NCI-H2227 (cell line): ENCODE results near the gene PLEKHA6.

Source experiments
- DNase-seq: peaks from one replicate; lab custom pipeline; 2025; ENCODE audit not compliant: unreplicated experiment; lab: John Stamatoyannopoulos, UW

The PLEKHA6 gene

GRCh38 chr1:204221271-204221670, 138.5 kb downstream of the PLEKHA6 start:
- no peak for DNase-seq

- DNase-seq = no peak
Observed at GRCh38 chr1:204219971-204220616, 139.6 kb downstream of the PLEKHA6 start.

DNA sequence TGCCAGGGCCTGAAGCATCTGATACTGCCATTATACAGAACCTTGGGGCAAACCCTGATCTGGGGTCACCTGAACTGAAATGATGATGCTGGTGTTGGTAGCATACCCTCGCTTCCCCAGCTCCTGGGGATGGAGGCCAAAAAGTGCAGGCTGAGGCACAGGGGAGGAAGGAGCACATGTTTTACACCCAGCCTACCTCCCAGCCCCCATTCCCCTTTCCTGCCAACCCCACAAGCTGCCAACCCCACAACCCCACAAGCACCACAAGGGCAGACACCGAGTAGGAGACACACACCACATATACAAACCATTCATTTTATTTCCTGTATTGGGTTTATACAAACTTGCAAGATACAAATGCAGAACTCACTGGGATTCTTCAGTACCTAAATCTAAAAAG, 141.2 kb downstream of the PLEKHA6 start:
- DNase-seq = no peak

- no peak for DNase-seq
Observed at GRCh38 chr1:204217648-204218000, 142.1 kb downstream of the PLEKHA6 start.

DNA sequence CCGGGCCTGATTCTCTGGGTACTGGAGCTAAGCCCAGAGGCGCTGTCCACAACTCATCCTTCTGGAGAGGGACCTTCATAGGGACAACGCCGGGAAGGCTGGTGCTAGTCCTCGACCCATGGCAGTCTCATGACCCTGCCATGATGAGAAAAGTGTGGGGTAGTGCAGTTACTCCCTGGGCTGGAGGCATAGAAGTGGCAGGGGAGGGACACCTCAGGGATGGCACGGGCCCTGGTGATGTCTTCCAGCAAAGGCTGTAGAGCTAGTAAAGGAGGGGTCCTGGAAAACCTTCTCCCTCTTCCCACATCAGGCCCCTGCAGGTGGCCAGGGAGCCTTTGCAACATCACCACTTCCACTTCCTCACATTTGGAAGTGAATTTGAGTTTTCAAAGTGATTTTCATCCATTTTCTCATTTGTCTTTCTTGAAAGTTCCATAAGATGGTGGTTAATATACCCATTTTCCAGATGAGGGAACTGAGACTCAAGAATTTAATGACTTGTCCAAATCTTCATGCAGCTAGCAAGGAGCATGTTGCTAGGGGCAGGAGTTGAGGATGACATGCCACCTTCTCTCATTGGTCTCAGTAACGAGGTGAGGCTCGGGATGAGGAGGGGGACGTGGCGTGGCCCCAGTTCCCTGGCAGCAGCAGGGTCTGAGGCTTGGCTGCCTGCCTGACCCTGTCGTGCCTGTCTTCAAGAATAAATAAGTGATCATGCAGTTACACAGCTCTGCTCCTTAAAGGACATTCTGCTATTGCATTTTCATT, 142.7 kb downstream of the PLEKHA6 start:
- no peak for DNase-seq

DNA sequence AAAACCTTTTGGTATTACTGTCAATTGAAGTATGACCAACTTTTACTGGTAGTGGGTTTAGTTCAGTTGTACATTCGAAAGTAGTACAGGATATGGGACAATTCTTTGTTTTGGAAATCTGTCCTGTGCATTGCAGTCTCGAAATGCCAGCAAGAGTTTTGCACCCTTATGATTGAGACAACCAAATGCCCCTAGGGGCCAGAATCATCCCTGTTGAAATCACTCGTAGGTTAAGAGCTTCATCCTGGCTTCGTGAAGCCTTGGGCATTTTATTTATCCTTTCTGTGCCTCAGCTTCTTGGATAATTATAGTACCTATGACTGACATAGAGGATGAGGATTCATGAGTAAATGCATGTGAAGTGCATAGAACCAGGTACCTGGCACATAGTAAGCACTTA, 143.5 kb downstream of the PLEKHA6 start:
- no peak for DNase-seq

DNA sequence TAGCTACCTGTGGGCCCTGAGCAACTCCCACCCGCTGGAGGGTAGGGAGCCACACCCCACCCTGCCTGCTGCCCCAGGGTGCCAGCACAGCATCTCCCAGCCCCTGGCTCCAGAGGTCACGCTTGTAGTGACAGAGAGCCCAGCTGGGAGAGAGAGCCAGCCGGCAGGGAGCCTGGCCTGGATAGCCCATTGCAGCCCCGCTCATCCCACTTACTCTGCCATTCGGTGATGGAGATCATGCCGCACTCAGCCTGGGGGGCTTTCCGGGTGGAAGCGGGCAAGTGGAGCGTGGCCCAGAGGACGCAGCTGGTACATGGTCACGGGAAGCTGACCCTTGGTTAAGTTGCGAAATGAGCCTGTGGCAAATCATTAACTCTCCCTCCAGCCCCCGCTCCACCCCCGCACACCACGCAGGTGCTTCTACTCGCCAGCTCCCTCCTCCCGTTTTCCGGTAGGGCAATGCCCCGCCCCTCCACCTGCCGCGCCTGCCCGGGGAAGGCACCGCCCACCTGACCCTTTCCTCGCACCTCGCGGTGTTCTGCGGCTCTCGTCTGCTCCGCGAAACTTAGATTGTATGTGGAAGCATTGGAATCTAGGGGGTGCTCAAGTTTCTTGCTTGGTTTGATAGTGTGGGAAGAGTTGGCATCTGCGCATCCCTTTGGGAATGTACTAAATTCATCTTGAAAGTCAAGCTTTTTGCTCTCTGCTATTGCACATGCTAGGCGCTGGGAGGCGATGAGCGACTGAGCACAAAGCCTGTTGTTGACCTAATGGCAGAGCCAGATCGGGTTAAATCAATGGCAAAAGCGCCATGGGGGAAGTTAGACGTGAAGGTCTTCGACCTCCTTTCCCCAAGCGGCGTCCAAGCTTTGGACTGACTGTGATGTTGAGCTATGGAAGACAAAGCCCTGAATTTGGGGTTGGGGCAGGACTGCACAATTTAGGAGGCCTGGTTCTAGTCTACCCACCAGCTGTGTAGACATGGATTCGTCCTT, 145.8 kb downstream of the PLEKHA6 start, which contains the start of gene GOLT1A:
Gene GOLT1A, minus strand, starts transcription at position 321 of the 995 bp plus-strand sequence. Its CDS starts 82 bp downstream, at position 239.
- DNase-seq = peak; percentile 32

DNA sequence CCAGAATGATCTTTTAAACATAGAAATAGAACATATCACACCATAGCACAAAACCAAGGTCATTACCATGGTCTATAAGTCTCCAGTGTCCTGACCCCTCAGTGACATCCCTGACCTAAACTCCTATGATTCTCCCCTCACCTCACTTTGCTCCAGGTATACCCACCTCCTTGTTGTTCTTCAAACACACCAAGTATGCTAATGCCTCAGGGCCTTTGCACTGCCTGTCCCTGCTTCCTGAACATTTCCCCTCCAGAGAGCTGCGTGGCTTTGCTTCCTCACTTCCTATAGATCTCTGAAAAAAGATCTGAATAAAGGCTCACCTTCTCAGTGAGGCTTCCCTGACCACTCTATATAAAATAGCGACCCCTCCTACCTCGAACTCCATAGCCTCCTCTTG, 147.0 kb downstream of the PLEKHA6 start:
- no peak for DNase-seq

- no peak for DNase-seq
Observed at GRCh38 chr1:204211046-204211445, 148.7 kb downstream of the PLEKHA6 start.

DNA sequence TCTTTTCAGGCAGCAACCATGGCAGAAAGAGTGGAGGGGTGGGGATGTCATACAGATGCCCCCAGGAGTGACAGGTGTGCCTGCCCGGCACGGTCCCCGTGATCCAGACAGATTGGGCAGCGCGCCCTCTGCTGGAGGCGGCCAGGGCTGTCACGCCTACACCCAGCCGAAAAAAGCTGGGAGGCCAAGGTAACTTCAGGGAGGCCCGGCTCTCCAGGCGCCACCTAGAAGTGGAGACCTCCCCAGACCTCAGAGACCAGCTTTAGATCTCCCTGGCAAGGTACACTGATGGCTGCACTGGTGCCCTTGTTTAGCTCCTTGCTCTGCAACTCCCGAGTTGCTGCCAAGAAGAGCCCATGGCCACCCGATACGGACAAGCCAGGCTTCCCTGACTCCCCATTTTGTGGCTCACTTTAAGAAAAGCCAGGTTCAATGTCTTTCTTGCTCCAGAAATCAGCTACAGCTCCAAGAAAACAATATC, 152.6 kb downstream of the PLEKHA6 start:
- DNase-seq = peak; percentile 60

DNA sequence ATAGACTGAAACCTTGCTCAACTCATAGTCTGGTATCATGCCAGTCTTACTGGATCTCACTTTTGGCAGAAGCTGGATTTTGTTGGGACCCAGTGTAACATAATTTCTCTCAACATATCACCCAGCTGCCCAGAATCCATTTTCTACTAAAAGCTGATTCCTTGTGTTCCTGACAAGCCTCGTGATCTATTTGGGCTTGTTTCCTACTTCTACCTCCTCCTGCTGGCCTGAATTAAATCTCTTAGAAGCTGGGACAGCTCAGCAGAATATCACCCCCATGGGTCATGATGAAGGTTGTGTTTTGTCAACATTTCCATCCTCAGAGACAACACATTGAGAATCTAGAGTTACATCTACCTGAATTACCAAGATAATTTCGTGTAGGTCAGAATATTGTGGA, 153.6 kb downstream of the PLEKHA6 start:
- no peak for DNase-seq

- DNase-seq = no peak
Observed at GRCh38 chr1:204205486-204205885, 154.2 kb downstream of the PLEKHA6 start.

- DNase-seq = no peak
Observed at GRCh38 chr1:204204944-204205343, 154.8 kb downstream of the PLEKHA6 start.

- DNase-seq = no peak
Observed at GRCh38 chr1:204203206-204203767, 156.4 kb downstream of the PLEKHA6 start.

GRCh38 chr1:204202481-204202880, 157.2 kb downstream of the PLEKHA6 start:
- no peak for DNase-seq

DNA sequence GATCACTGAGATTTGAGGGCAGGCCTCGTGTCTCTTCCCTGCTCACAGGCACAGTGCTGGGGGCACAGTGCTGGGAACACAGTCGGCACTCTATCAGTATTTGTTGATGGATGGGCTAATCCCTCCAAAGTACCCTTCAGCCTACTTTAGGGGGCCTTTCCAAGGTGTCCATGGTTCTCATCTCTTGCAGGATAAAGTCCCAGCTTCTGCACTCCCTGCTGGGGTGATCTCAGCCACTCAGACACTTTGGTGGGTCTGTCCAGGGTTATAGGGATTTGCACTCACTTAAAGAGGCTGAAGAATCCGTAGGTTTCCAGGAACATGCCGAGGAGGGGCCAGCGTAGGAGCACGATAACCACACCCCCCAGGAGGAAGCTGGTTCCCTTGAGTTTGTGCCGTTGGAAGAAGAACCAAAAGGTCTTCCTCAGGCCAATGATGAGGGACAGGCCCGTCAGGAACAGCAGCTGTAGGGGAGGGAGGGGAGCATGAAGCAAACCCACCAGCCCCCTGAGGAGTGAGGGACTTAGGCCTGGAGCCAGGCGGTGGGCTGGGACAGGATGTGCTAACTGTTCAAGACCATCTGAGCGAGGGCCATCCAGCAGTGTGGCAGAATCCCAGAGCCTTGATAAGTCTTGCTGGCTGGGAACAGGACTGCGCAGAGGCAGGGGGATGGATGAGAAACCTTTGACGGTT, 158.2 kb downstream of the PLEKHA6 start:
- no peak for DNase-seq

GRCh38 chr1:204199579-204199978, 160.2 kb downstream of the PLEKHA6 start:
- DNase-seq = no peak

DNA sequence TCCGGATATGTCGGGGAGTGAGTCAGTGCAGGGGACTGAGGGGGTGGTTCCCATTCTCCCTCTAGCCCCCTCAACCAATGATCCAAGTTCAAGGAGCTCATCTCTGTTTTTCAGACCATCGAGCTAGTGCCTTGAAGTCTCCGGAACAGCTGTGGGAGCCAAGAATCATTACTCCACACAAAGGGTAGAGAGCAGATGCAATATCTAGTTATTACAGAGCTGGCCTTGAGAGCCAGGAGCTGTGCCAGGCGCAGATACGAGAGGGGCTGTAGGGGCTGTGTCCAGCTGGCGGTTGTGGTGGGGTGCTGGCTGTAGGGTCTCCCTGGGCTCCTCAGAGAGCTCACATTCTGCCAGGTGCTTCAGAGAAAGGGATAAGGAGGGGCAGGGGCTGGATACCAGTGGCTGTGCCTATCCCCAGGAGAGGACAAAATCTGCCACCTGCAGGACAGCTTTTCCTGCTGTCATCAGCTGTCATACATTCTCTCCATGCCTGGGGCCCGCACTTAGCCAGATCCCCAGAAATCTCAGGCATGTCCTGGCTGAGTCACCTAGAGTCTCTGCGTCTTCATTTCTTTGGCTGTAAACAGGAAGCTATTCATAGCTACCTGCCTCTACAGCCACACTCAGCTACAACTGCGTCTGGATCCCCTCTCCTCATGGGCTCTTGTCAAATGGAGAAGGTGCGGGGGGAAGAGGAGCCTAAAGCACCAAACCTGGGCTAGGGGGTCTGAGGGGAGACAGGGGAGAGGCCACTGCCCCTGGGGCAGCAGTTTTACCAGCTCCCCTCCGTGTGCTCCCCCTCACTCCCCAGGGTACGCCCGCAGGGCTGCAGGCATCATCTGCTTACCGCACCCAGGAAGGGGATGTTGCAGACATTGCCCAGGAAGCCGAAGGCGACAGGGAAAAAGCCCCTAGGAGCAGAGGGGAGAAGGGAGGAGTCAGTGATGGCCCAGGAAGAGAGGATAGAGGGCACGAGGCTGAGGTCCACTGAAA, 161.1 kb downstream of the PLEKHA6 start:
- DNase-seq = no peak

GRCh38 chr1:204197068-204197467, 162.7 kb downstream of the PLEKHA6 start:
- DNase-seq = no peak
